Stimulated activated CD4-positive, alpha-beta T cell treated with anti-CD3 and anti-CD28 coated beads, TNF-alpha, amount 100 ng/mL, for 4 hours (primary cell): ENCODE data around the gene SRPK2.

Source experiments
- DNase-seq, 3 experiments: peaks; one replicate each; pipeline ENCODE4 v3.0.0-alpha.2; 2020; ENCODE audit warnings: low read depth in 3 of 3

SRPK2 gene

DNA sequence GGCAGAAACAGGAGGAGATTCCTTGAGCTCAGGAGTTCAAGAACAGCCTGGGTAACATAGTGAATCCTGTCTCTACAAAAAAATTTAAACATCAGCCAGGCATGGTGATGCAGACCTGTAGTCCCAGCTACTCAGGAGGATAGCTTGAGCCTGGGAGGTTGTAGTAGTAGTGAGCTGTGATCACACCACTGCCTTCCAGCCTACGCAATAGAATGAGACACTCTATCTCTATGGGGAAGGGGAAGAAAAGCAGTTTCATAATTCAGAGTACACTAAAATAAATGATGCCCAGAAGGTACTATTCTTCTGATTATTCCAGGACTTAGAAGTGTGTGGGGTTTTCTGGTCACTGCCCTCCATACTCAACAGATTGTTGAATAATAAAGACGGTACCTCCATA is 197.4 kb downstream of the SRPK2 start:
- DNase-seq, result no peak

GRCh38 chr7:105189859-105190492 is 198.7 kb downstream of the SRPK2 start:
- DNase-seq, result no peak

GRCh38 chr7:105188201-105188600 is 200.5 kb downstream of the SRPK2 start:
- no peak for DNase-seq

- no peak for DNase-seq
Observed at GRCh38 chr7:105187302-105188169, 201.2 kb downstream of the SRPK2 start.

GRCh38 chr7:105185290-105186010 is 203.3 kb downstream of the SRPK2 start:
- no peak for DNase-seq

- no peak for DNase-seq
Observed at GRCh38 chr7:105180002-105180401, 208.7 kb downstream of the SRPK2 start.

GRCh38 chr7:105178928-105179541 is 209.7 kb downstream of the SRPK2 start:
- DNase-seq, result no peak

- no peak for DNase-seq
Observed at GRCh38 chr7:105178177-105178576, 210.5 kb downstream of the SRPK2 start.

DNA sequence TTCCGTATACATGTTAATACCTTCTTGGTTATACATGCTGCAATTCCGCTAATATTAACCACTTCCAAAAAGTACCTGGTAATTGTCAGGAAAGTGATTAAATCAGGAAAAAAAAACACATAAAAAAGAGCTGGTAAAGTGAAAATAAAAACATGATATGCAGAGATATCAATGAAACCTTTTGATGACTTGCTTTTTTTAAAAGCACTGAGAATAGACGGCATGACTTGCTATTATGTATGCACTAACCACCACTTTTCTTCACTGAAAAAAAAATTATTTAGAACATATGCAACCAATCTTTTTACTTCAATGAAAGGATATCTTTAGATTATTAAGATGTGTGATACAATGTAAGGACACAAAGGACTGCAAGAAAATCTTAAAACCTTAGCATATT is 211.7 kb downstream of the SRPK2 start:
- no peak for DNase-seq

DNA sequence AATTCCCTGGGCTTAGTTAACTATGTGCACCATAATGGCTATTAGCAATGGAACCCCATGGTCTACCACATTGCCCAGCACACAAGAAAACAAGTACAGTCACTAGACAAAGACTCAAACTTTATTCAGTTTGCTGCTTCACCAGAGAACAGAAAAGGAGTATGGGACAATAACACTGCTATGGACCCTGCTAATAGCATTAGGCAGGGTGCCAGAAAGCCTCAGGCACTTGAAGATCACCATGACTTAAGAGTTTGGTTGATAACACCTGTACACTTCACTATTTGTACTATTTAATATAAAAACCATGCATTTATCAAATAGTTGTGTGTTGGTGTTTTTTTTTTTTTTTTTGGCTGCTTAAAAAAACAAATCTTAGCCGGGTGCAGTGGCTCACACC is 215.1 kb downstream of the SRPK2 start:
- DNase-seq, result no peak

DNA sequence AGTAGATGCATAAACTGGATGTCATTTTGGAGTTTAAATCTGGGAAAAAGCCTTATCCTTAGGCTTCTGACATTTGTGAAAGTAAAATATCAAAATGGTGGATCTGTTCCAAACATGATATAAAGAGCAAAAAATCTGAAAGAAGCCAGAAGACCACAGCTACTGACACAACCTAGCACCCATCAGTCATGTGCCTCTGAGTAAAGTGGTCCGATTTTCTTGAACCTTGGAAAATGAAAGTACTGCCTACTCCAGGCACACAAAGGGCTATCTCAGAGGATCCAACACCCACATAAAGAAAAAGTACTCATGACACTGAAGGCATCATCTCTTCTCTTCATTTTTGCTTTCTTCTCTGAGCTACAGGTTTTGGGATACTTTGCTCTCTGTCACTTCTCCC is 224.0 kb downstream of the SRPK2 start:
- no peak for DNase-seq

DNA sequence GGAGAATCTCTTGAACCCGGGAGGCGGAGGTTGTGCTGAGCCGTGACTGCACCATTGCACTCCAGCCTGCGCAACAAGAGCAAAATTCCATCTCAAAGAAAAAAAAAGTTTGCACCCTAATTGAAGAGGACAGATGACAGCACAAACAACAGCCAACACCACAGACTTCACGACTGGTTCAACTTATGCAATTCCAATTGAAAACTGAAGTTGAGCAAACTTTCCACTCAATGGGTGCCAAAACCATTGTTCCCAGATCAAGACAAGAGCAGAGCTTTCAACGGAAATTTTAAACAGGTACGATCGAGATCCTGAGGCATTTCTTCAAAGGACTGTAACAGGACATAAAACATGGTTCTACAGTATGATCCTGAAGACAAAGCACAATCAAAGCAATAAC is 225.0 kb downstream of the SRPK2 start:
- no peak for DNase-seq

DNA sequence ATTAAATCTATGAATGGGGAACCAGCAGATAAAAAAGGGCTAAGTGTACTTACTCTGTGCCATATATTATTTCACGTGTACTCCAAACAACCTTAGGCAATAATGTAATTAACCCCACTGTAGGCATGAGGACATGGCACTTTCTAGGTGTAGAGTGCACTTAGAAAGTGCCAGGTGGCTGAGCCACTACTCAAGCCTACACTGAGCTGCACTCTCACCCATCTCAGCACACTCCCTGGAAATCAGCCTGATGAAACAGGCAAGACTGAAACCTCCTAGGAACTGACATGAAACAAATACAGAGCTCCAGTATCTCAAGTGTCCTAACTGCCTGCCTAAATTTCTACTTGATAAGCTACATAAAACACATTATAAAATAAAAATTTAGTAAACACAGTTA is 227.4 kb downstream of the SRPK2 start:
- no peak for DNase-seq

DNA sequence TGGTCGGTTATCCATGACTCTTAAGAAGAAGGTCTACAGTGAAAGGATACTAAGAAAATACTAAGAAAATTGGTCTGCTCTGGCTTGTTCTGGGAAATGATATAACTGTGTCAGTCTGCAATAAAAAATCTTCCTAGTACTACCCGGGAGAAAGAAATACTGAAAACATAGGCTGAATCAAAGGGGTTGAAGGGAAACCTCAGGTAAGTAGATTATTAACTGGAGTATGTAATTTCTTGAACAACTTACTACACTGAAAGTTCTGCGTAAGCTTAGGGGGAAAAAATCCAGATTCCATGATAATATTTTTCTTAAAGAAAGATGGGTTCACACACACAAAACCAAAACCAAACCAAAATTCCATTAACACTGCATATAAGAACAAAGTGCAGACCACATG is 231.4 kb downstream of the SRPK2 start:
- no peak for DNase-seq

DNA sequence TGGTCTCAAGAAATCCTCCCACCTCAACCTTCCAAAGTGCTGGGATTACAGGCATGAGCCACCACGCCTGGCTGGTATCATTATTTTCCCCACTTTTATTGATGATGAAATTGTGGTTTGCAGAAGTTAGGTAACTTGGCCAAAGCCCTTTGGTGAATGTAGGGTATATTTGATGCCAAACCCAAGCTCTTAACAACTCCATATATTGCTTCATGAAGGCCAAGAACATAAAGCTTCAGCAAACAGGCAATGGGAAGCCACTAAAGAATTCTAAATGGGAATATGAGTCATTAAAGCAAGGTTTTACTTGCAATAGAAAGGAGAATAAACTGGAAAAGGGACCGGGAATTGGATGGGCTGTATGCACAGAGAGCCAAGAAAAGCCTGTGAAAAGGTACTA is 232.0 kb downstream of the SRPK2 start:
- DNase-seq, result no peak

DNA sequence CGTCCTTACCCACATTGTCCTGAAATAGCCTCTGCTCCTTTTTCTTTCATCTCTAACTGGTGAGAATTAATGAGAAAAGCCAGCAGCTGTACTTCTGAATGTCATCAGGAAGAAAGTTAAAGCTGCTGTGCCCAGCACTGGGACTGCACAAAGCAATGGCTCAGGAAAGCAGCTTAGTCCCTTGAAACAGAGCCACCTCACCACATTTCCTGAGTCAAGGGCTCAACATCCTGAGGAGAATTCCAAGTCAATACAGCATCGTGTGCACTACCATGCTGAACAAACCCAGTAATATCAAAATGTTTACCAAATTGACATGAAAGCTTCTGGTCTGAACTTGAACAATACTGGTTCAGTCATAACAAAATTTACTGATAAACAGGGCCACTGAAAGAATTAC is 234.6 kb downstream of the SRPK2 start:
- DNase-seq, result no peak

GRCh38 chr7:105153531-105153930 is 235.2 kb downstream of the SRPK2 start:
- DNase-seq, result no peak

- DNase-seq, result no peak
Observed at GRCh38 chr7:105151152-105151551, 237.6 kb downstream of the SRPK2 start.

- DNase-seq, result no peak
Observed at GRCh38 chr7:105149827-105150226, 238.9 kb downstream of the SRPK2 start.

- no peak for DNase-seq
Observed at GRCh38 chr7:105141068-105141467, 247.7 kb downstream of the SRPK2 start.

GRCh38 chr7:105139381-105139780 is 249.3 kb downstream of the SRPK2 start:
- DNase-seq, result no peak

GRCh38 chr7:105137898-105138297 is 250.8 kb downstream of the SRPK2 start:
- DNase-seq, result no peak
